ENCODE results near the gene SKI. TPM values are rescaled to one million over a fixed set of nuclear protein-coding genes. Genes with fewer than 3 reads are reported as not detected.

The SKI gene
- total and polyA plus RNA-seq, 2 of the 8 experiments (the other 6 are each of a cell fraction or from before 2014, with no cell fraction given), result 8.3 to 87.6 TPM

GRCh38 chr1:2240270-2241156, 12.4 kb downstream of the SKI start:
- no peak overlapping the region for H2BK12ac ChIP-seq (ENCODE audit: low read depth, low read length)
- H4K91ac ChIP-seq (replicated peaks; ENCODE audit: insufficient read length, low read length), result no peak overlapping the region
- no peak overlapping the region for H2BK5ac ChIP-seq (ENCODE audit: low read depth, low read length)
- ChIA-PET POLR2A (ENCODE audit: partially characterized antibody) (interaction anchor here (0.6 to 4.7 kb wide), 6 partner anchors 11 to 144 kb away, joined by 3 to 34 read pairs (median 3); no protein-coding TSS in a partner anchor), CTCF (ENCODE audit: partially characterized antibody) (interaction anchor here (0.8 to 2.3 kb wide), 7 partner anchors 10 to 97 kb away, joined by 3 to 9 read pairs (median 4); partner anchors contain the start of gene FAAP20)
- H2AFZ ChIP-seq (ENCODE audit: low read length), result no peak overlapping the region
- H3K27me3 ChIP-seq (replicated peaks in 1 of 4; ENCODE audit: control insufficient read depth in 3 of 4, extremely low read depth in 1 of 4, insufficient read depth in 3 of 4, low read length in 3 of 4), result no peaks in the 10 kb centered on the region
- H2AK5ac ChIP-seq (ENCODE audit: low read depth, low read length), result no peak overlapping the region
- H3K14ac ChIP-seq (ENCODE audit: insufficient read length), result no peak overlapping the region
- H3K79me1 ChIP-seq (ENCODE audit: low read depth, low read length), result peaks cover 37% of the 10 kb centered on the region
- WGBS, 2 experiments (ENCODE audit: extremely low coverage in 1 of 2, insufficient coverage in 1 of 2, insufficient read length in 1 of 2, insufficient replicate concordance in 2 of 2, low coverage in 1 of 2, low lambda C conversion rate in 2 of 2, missing lambda C conversion rate in 1 of 2), result 89% methylated on average over 30 of the region's 30 CpGs; no CpG with 5 or more reads in 1 of the 2 experiments
- no peak overlapping the region for H3K56ac ChIP-seq (replicated peaks; ENCODE audit: insufficient read length, low read depth, low read length)
- H3K23ac ChIP-seq (ENCODE audit: insufficient read length), result no peak overlapping the region
- H4K5ac ChIP-seq (ENCODE audit: insufficient read length, low read depth, low read length), result no peak overlapping the region
- H3K4me3 ChIP-seq (ENCODE audit: extremely low read depth in 1 of 4, insufficient read depth in 2 of 4, low read depth in 3 of 4, low read length in 4 of 4), result no peak overlapping the region
- peaks cover 46 to 63% of the 10 kb centered on the region in 2 experiments for H4K20me1 ChIP-seq (replicated peaks in 1 of 2; ENCODE audit: control insufficient read depth in 1 of 2, insufficient read depth in 2 of 2, low read length in 2 of 2)
- no peak overlapping the region for H3K4me2 ChIP-seq (ENCODE audit: insufficient read depth in 1 of 2, low read depth in 2 of 2, low read length in 2 of 2)
- DNase-seq (ENCODE audit: low read depth in 1 of 2, low spot score in 2 of 2) (no peak), FAIRE-seq (no peak)
- no peak overlapping the region for H2BK120ac ChIP-seq (replicated peaks; ENCODE audit: low read depth, low read length)
- peaks cover 0 to 16% (median 6%) of the 10 kb centered on the region in 4 experiments; a peak in 5 of 7 replicates for H3K4me1 ChIP-seq (replicated peaks in 1 of 4; ENCODE audit: control insufficient read depth in 3 of 4, insufficient read depth in 4 of 4, low read length in 3 of 4)
- H3K9ac ChIP-seq (replicated peaks in 1 of 4; ENCODE audit: extremely low read depth in 1 of 4, low read depth in 3 of 4, low read length in 3 of 4), result no peak overlapping the region
- H3K9me3 ChIP-seq (ENCODE audit: insufficient read depth in 2 of 2, low read depth in 1 of 2, low read length in 1 of 2), result no peaks in the 10 kb centered on the region; a peak in 1 of 4 replicates
- H2BK15ac ChIP-seq (ENCODE audit: low read length), result no peak overlapping the region
- no peak overlapping the region for H2BK20ac ChIP-seq (ENCODE audit: low read length)
- no peak overlapping the region for H4K8ac ChIP-seq (ENCODE audit: extremely low read depth, insufficient read depth, low read length)
- H3K23me2 ChIP-seq (ENCODE audit: low read depth, low read length), result no peaks in the 10 kb centered on the region
- no peak overlapping the region for H3K27ac ChIP-seq (ENCODE audit: low read depth, low read length)
- peaks cover 61 to 97% of the 10 kb centered on the region in 2 experiments for H3K79me2 ChIP-seq (ENCODE audit: control insufficient read depth in 1 of 2, insufficient read depth in 2 of 2, low read length in 2 of 2)
- H3K4ac ChIP-seq (replicated peaks; ENCODE audit: insufficient read length, low read depth, low read length), result no peak overlapping the region
- no peak overlapping the region for H3K18ac ChIP-seq (ENCODE audit: extremely low read depth, low read length)
- peaks cover 0 to 3% (median 0%) of the 10 kb centered on the region in 4 experiments; a peak in 1 of 8 replicates for H3K36me3 ChIP-seq (ENCODE audit: control insufficient read depth in 2 of 4, insufficient read depth in 4 of 4, low read length in 3 of 4)
- TF ChIP-seq SP4 (IDR thresholded peaks at IDR 0.05; ENCODE audit: low read length), result no peak
- no peak for TF ChIP-seq NANOG (IDR thresholded peaks at IDR 0.05; ENCODE audit: insufficient read depth, low read depth, low read length, poor library complexity, severe bottlenecking)
- no peak for TF ChIP-seq EP300 (IDR thresholded peaks at IDR 0.05; ENCODE audit: borderline replicate concordance in 1 of 2, low read depth in 2 of 2, low read length in 2 of 2)
- no peak for TF ChIP-seq TCF12 (IDR thresholded peaks at IDR 0.05; ENCODE audit: low read depth, low read length)
- TF ChIP-seq FOSL1 (IDR thresholded peaks at IDR 0.05; ENCODE audit: insufficient read depth, low read depth, low read length), result no peak
- TF ChIP-seq RXRA (IDR thresholded peaks at IDR 0.05; ENCODE audit: insufficient read depth, low read depth, low read length), result no peak
- no peak for TF ChIP-seq POLR2AphosphoS5 (IDR thresholded peaks at IDR 0.05; ENCODE audit: low read depth, low read length)
- TF ChIP-seq, protein P1, sequence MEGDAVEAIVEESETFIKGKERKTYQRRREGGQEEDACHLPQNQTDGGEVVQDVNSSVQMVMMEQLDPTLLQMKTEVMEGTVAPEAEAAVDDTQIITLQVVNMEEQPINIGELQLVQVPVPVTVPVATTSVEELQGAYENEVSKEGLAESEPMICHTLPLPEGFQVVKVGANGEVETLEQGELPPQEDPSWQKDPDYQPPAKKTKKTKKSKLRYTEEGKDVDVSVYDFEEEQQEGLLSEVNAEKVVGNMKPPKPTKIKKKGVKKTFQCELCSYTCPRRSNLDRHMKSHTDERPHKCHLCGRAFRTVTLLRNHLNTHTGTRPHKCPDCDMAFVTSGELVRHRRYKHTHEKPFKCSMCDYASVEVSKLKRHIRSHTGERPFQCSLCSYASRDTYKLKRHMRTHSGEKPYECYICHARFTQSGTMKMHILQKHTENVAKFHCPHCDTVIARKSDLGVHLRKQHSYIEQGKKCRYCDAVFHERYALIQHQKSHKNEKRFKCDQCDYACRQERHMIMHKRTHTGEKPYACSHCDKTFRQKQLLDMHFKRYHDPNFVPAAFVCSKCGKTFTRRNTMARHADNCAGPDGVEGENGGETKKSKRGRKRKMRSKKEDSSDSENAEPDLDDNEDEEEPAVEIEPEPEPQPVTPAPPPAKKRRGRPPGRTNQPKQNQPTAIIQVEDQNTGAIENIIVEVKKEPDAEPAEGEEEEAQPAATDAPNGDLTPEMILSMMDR (IDR thresholded peaks at IDR 0.05; ENCODE audit: control extremely low read depth in 1 of 3, insufficient read depth in 1 of 3, low read depth in 1 of 3, low read length in 3 of 3), result no peak
- no peak for TF ChIP-seq MAFK (IDR thresholded peaks at IDR 0.05; ENCODE audit: low read depth, low read length)

Data from H1 (cell line).